Prostate gland (tissue), 2 donors: Measurements from ENCODE around the gene SLC24A4.

Experiments
- CTCF ChIP-seq, 4 experiments: fragments of 200-600 bp in 2 of 4; fragments of 450-650 bp in 2 of 4; sonication (generic) in 2 of 4; IDR thresholded peaks; 1 replicate in 3 of 4; 2 replicates in 1 of 4; pipeline ENCODE4 v1.5.1; 2016 to 2019; ENCODE audit warnings: antibody characterized with exemption in 4 of 4, mild to moderate bottlenecking in 2 of 4, moderate library complexity in 2 of 4
- POLR2A ChIP-seq: fragments of 450-650 bp; IDR thresholded peaks from one replicate; pipeline ENCODE4 v1.6.1; 2016; ENCODE audit warnings: antibody characterized with exemption, mild to moderate bottlenecking

DNA sequence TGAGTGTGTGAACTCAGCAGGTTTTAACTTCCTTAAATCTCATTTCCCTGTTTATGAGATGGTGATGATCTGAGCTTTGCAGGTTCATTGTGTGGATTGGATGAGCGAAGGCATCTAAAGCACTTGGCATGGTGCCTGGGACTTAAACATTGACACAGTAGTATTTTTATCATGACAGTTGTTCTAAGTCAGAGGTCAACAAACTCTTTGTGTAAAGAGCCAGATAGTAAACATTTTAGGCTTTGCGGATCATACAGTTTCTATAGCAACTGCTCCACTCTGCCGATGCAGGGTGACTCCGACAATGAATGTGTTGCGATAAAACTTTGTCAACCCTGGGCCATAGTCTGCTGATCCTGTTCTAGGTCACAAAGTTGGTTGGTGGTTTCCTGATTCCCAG is 25.2 kb downstream of the SLC24A4 start:
- TF ChIP-seq CTCF (IDR thresholded peaks at IDR 0.05) (no peak), POLR2A (no peak)
